K562 (cell line): ENCODE measurements around the gene PCSK6. TPM values are rescaled to one million over a fixed set of nuclear protein-coding genes. Genes with fewer than 3 reads are reported as not detected.

Experiments used
- ATAC-seq: fragments of 200-7000 bp; cut with Tn5 transposase; 3 replicates; pipeline ENCODE4 v1.9.1; 2020; ENCODE audit warnings: moderate library complexity
- BruUV-seq: library from RNA; stranded (reverse); fragments of 400-500 nt; replicated peaks from 2 replicates; lab custom pipeline; 2021; lab: Mats Ljungman, UMichigan
- CTCF ChIA-PET: fragments of 300-600 bp; formaldehyde crosslinking; extraction: SDS; loops from one replicate; lab custom pipeline; 2021; ENCODE audit warnings: low intra/inter-chr PET ratio; lab: Yijun Ruan, JAX
- POLR2A ChIA-PET: fragments of 300-600, 350-650 bp; sonication (Branson Sonifier 250); formaldehyde crosslinking; extraction: SDS; loops from one replicate; lab custom pipeline; 2021; ENCODE audit warnings: antibody characterized with exemption, inconsistent platforms; lab: Yijun Ruan, JAX
- DNase-seq, 4 experiments: peaks; one replicate each; pipeline versions ENCODE4 v3.0.0 to v3.0.0-alpha.2; 2011 to 2018; ENCODE audit warnings: low spot score in 3 of 4, mixed read lengths in 3 of 4; ENCODE audit errors: extremely low read depth in 1 of 4
- FAIRE-seq: peaks from 2 replicates; lab custom pipeline; 2011; peaks lifted over from hg19 to GRCh38; lab: Jason Lieb, UNC
- H2AFZ ChIP-seq: 2 replicates; pipeline ENCODE4 v1.6.0; 2011; ENCODE audit warnings: low read depth, low read length, control low read depth, inconsistent platforms
- H3K27ac ChIP-seq: fragments of 200-600 bp; 3 replicates; pipeline ENCODE4 v1.8.0; 2011; ENCODE audit warnings: low read depth, mild to moderate bottlenecking, control low read depth, inconsistent platforms, low read length, moderate library complexity, mixed read lengths; ENCODE audit errors: extremely low read depth
- H3K27me3 ChIP-seq, 2 experiments: fragments of 300-600 bp in 1 of 2; 2 replicates in 1 of 2; 3 replicates in 1 of 2; pipeline versions ENCODE4 v1.6.0 to v1.8.0; 2011; ENCODE audit warnings: inconsistent platforms in 2 of 2, low read length in 2 of 2, mild to moderate bottlenecking in 1 of 2, mixed read lengths in 1 of 2, moderate library complexity in 1 of 2; ENCODE audit not compliant: control insufficient read depth in 2 of 2, insufficient read depth in 2 of 2
- H3K36me3 ChIP-seq: fragments of 300-600 bp; 3 replicates; pipeline ENCODE4 v1.8.0; 2011; ENCODE audit warnings: mild to moderate bottlenecking, low read length, inconsistent platforms; ENCODE audit not compliant: control insufficient read depth, insufficient read depth
- H3K4me1 ChIP-seq, 2 experiments: fragments of 200-600 bp in 1 of 2; replicated peaks in 1 of 2; 2 replicates in 1 of 2; 3 replicates in 1 of 2; pipeline versions ENCODE4 v1.5.1 to v1.8.0; 2011; ENCODE audit warnings: inconsistent platforms in 2 of 2, low read length in 2 of 2, mild to moderate bottlenecking in 1 of 2, mixed read lengths in 1 of 2, moderate library complexity in 1 of 2; ENCODE audit not compliant: control insufficient read depth in 2 of 2, insufficient read depth in 2 of 2
- H3K4me2 ChIP-seq: 2 replicates; pipeline ENCODE4 v1.6.1; 2011; ENCODE audit warnings: low read length, control low read depth, inconsistent platforms, mixed read lengths; ENCODE audit not compliant: insufficient read depth
- H3K4me3 ChIP-seq: fragments of 200-600 bp; sonication (generic), shearing (Covaris generic); 2 replicates; pipeline ENCODE4 v1.5.1; 2016; ENCODE audit warnings: control low read depth, inconsistent platforms
- H3K79me2 ChIP-seq: fragments of 200-600 bp; 3 replicates; pipeline ENCODE4 v1.8.0; 2011; ENCODE audit warnings: low read length, inconsistent platforms; ENCODE audit not compliant: control insufficient read depth, insufficient read depth
- H3K9ac ChIP-seq, 2 experiments: 2 replicates each; pipeline versions ENCODE4 v1.6.0 to v1.6.1; 2011; ENCODE audit warnings: low read depth in 2 of 2, low read length in 2 of 2, control low read depth in 1 of 2, inconsistent platforms in 1 of 2, mild to moderate bottlenecking in 1 of 2, mixed read lengths in 1 of 2; ENCODE audit not compliant: insufficient read depth in 1 of 2
- H3K9me1 ChIP-seq: one replicate; pipeline ENCODE4 v1.6.0; 2011; ENCODE audit warnings: inconsistent platforms, mild to moderate bottlenecking, low read length, moderate library complexity; ENCODE audit not compliant: control insufficient read depth, insufficient read depth
- H3K9me3 ChIP-seq: replicated peaks from 2 replicates; pipeline ENCODE4 v1.5.1; 2011; ENCODE audit warnings: low read depth, low read length, inconsistent platforms; ENCODE audit not compliant: control insufficient read depth, insufficient read depth
- H4K20me1 ChIP-seq: replicated peaks from 2 replicates; pipeline ENCODE4 v1.6.1; 2011; ENCODE audit warnings: low read length, inconsistent platforms, mixed read lengths; ENCODE audit not compliant: control insufficient read depth, insufficient read depth
- CHD2 ChIP-seq: IDR thresholded peaks from 2 replicates; pipeline ENCODE4 v1.6.1; 2011; ENCODE audit warnings: low read depth, low read length
- CSDE1 ChIP-seq, 2 experiments: fragments of 450-650 bp; IDR thresholded peaks; 2 replicates each; pipeline ENCODE4 v1.6.1; 2016; ENCODE audit warnings: mild to moderate bottlenecking in 1 of 2
- DMBX1 ChIP-seq: fragments of 250-450 bp; sonication (Bioruptor Pico); IDR thresholded peaks from 2 replicates; pipeline ENCODE4 v1.8.0; 2022; ENCODE audit warnings: inconsistent platforms, mild to moderate bottlenecking, moderate library complexity, borderline replicate concordance
- HLTF ChIP-seq: fragments of 450-650 bp; IDR thresholded peaks from 2 replicates; pipeline ENCODE4 v1.6.1; 2016
- KAT8 ChIP-seq: fragments of 450-650 bp; IDR thresholded peaks from 2 replicates; pipeline ENCODE4 v1.6.1; 2016; ENCODE audit warnings: low read depth, mild to moderate bottlenecking
- NEUROD1 ChIP-seq: fragments of 150-350 bp; IDR thresholded peaks from 2 replicates; pipeline ENCODE4 v1.6.1; 2014; ENCODE audit warnings: borderline replicate concordance, low read length, low read depth; ENCODE audit not compliant: partially characterized antibody
- NFIX ChIP-seq: fragments of 250-450 bp; sonication (Bioruptor Pico); IDR thresholded peaks from 2 replicates; pipeline ENCODE4 v1.4.0; 2020; ENCODE audit warnings: low read depth, mild to moderate bottlenecking, moderate library complexity
- NKRF ChIP-seq: fragments of 450-650 bp; IDR thresholded peaks from 2 replicates; pipeline ENCODE4 v1.6.1; 2016; ENCODE audit warnings: borderline replicate concordance
- NR2F6 ChIP-seq: fragments of 450-650 bp; formaldehyde crosslinking; IDR thresholded peaks from 2 replicates; pipeline ENCODE4 v1.4.0; 2020; ENCODE audit warnings: mild to moderate bottlenecking
- PCBP2 ChIP-seq: fragments of 200-400 bp; formaldehyde crosslinking; IDR thresholded peaks from 2 replicates; pipeline ENCODE4 v1.6.1; 2018; ENCODE audit warnings: low read length, low read depth, mild to moderate bottlenecking, moderate library complexity; ENCODE audit not compliant: poor library complexity, severe bottlenecking
- SMC3 ChIP-seq: conservative IDR thresholded peaks from 2 replicates; pipeline ENCODE4 v1.6.1; 2011; ENCODE audit warnings: low read depth, low read length, improper control_type of control experiment; ENCODE audit not compliant: insufficient read depth
- STAT5B ChIP-seq: fragments of 250-450 bp; sonication (Bioruptor Pico); IDR thresholded peaks from 2 replicates; pipeline ENCODE4 v1.8.0; 2021; ENCODE audit warnings: mild to moderate bottlenecking, inconsistent platforms
- TCF7 ChIP-seq: sonication (generic); IDR thresholded peaks from 2 replicates; pipeline ENCODE4 v1.6.1; 2016; ENCODE audit warnings: antibody characterized with exemption, borderline replicate concordance
- ZNF584 ChIP-seq: fragments of 200-800 bp; sonication (Bioruptor generic); IDR thresholded peaks from 2 replicates; pipeline ENCODE4 v1.6.1; 2016; ENCODE audit warnings: low read depth, mild to moderate bottlenecking, missing genetic modification characterization, missing compliant biosample characterization
- WGBS: fragments of 100-300 bp; shearing (Covaris generic); methylation state at CpG from one replicate; pipeline ENCODE4 v1.1.6; 2016; ENCODE audit warnings: low coverage, mixed read lengths; ENCODE audit not compliant: insufficient coverage; ENCODE audit errors: missing lambda C conversion rate; 5-methylcytosine and 5-hydroxymethylcytosine counted together
- in situ Hi-C: fragments of 300-500 bp; cut with MboI; formaldehyde crosslinking; loops from 4 replicates; pipeline ENCODE4 v1.15.0; 2018; ENCODE audit warnings: inconsistent platforms, mixed read lengths
- intact Hi-C: fragments of 100-400 bp; cut with micrococcal nuclease; formaldehyde crosslinking; loops from 2 replicates; pipeline ENCODE4 v1.14.2; 2022
- polyA plus RNA-seq, 8 experiments: library from polyadenylated mRNA; depleted of rRNA in 4 of 8; stranded (reverse) in 5 of 8; unstranded in 3 of 8; fragments of >200 nt; fragmentation: Nextera tagmentation in 2 of 8; fragmentation: Illumina TruSeq in 1 of 8; extraction: Ambion mirVana in 2 of 8; extraction: Trizol in 1 of 8; gene quantifications; 2 replicates each; pipeline versions ENCODE4 v1.2.1 to v1.2.3, GENCODE V29; 2011 to 2014; ENCODE audit warnings: inconsistent platforms in 1 of 8, missing spikeins in 1 of 8
- total RNA-seq, 7 experiments: library from RNA; depleted of rRNA in 6 of 7; stranded (reverse); fragments of >200 nt in 6 of 7; fragmentation: Illumina TruSeq in 2 of 7; extraction: Trizol in 2 of 7; gene quantifications; 2 replicates each; pipeline versions ENCODE4 v1.2.1 to v1.2.3, GENCODE V29; 2011 to 2021; ENCODE audit warnings: low replicate concordance in 1 of 7

The PCSK6 gene
- total and polyA plus RNA-seq, 9 of the 15 experiments (the other 6 are each of a cell fraction or from before 2014, with no cell fraction given): 2.2 to 32.6 (median 14.5) TPM

- ChIA-PET CTCF (no interaction called here), POLR2A (interaction anchor here (1.3 kb wide), 1 partner anchor 8 kb away, joined by 3 read pairs; no protein-coding TSS in a partner anchor)
- H3K27me3 ChIP-seq: peaks cover 0 to 36% of the 10 kb centered on the region in 2 experiments; a peak in 3 of 5 replicates
- no peaks in the 10 kb centered on the region for H3K9me1 ChIP-seq
- no peak overlapping the region for H2AFZ ChIP-seq
- intact Hi-C loops (no loop called here), in situ Hi-C loops (no loop called here)
- no TSS peak for BruUV-seq
- no peak overlapping the region for H3K4me3 ChIP-seq
- no peak overlapping the region for H3K4me2 ChIP-seq
- no peak for DNase-seq
- H3K9ac ChIP-seq: no peak overlapping the region
- no peaks in the 10 kb centered on the region for H3K9me3 ChIP-seq
- 43% methylated on average over 17 of the region's 17 CpGs for WGBS
- no peaks in the 10 kb centered on the region for H3K4me1 ChIP-seq
- no peaks in the 10 kb centered on the region for H3K79me2 ChIP-seq
- no peak for FAIRE-seq
- no peaks in the 10 kb centered on the region for H3K36me3 ChIP-seq
- no peak for ATAC-seq
- TF ChIP-seq STAT5B (CRISPR knock-in tag) (no peak), TCF7 (no peak), SMC3 (no peak), HLTF (no peak), PCBP2 (no peak), DMBX1 (CRISPR knock-in tag) (no peak), ZNF584 (CRISPR knock-in tag) (no peak), CHD2 (no peak), NR2F6 (CRISPR knock-in tag) (no peak), KAT8 (no peak), CSDE1 (IDR thresholded peaks at IDR 0.05) (no peak), NEUROD1 (no peak), NKRF (no peak), NFIX (CRISPR knock-in tag) (no peak)
- no peak overlapping the region for H3K27ac ChIP-seq
- no peaks in the 10 kb centered on the region for H4K20me1 ChIP-seq
Measured at GRCh38 chr15:101322854-101323477, 166.5 kb downstream of the PCSK6 start.
